ENCODE results near the gene MAEA.

MAEA gene

GRCh38 chr4:1362521-1362920, 72.8 kb downstream of the MAEA start:
- H3K4me3 ChIP-seq (ENCODE audit: low read depth, low read length), result no peak overlapping the region
- TF ChIP-seq CTCF (IDR thresholded peaks at IDR 0.05; ENCODE audit: borderline replicate concordance, insufficient read depth, low read depth, low read length), result no peak

GRCh38 chr4:1363513-1363912, 73.8 kb downstream of the MAEA start:
- H3K4me3 ChIP-seq (ENCODE audit: low read depth, low read length), result no peak overlapping the region
- TF ChIP-seq CTCF (IDR thresholded peaks at IDR 0.05; ENCODE audit: borderline replicate concordance, insufficient read depth, low read depth, low read length), result no peak

GRCh38 chr4:1364217-1364616, 74.5 kb downstream of the MAEA start:
- TF ChIP-seq CTCF (IDR thresholded peaks at IDR 0.05; ENCODE audit: borderline replicate concordance, insufficient read depth, low read depth, low read length), result no peak
- H3K4me3 ChIP-seq (ENCODE audit: low read depth, low read length), result no peak overlapping the region

GRCh38 chr4:1364748-1365147, 75.1 kb downstream of the MAEA start:
- TF ChIP-seq CTCF (IDR thresholded peaks at IDR 0.05; ENCODE audit: borderline replicate concordance, insufficient read depth, low read depth, low read length), result no peak
- no peak overlapping the region for H3K4me3 ChIP-seq (ENCODE audit: low read depth, low read length)

- no peak for TF ChIP-seq CTCF (IDR thresholded peaks at IDR 0.05; ENCODE audit: borderline replicate concordance, insufficient read depth, low read depth, low read length)
These were observed 75.8 kb downstream of the MAEA start for GRCh38 chr4:1365271-1366178.

GRCh38 chr4:1366371-1367229, 76.9 kb downstream of the MAEA start:
- H3K4me3 ChIP-seq (ENCODE audit: low read depth, low read length), result no peak overlapping the region
- no peak for TF ChIP-seq CTCF (IDR thresholded peaks at IDR 0.05; ENCODE audit: borderline replicate concordance, insufficient read depth, low read depth, low read length)

More at GRCh38 chr4:1365271-1366178, 75.8 kb downstream of the MAEA start:
- no peak overlapping the region for H3K4me3 ChIP-seq (ENCODE audit: low read depth, low read length)
